Neuronal stem cell (in vitro differentiated cells): ENCODE results near the gene TRIM50.

ENCODE experiments used
- DNase-seq: peaks from one replicate; pipeline ENCODE4 v3.0.0-alpha.2; 2013; ENCODE audit warnings: low spot score
- H2AFZ ChIP-seq: one replicate; pipeline ENCODE4 v1.6.1; 2013; ENCODE audit warnings: mild to moderate bottlenecking, low read length, inconsistent platforms
- H2AK5ac ChIP-seq: 2 replicates; pipeline ENCODE4 v1.6.1; 2013; ENCODE audit warnings: low read depth, mild to moderate bottlenecking, inconsistent platforms, low read length, moderate library complexity, mixed read lengths
- H2BK120ac ChIP-seq: 2 replicates; pipeline ENCODE4 v1.6.1; 2013; ENCODE audit warnings: low read depth, mild to moderate bottlenecking, inconsistent platforms, low read length, moderate library complexity, mixed read lengths
- H2BK12ac ChIP-seq: one replicate; pipeline ENCODE4 v1.6.1; 2013; ENCODE audit warnings: low read length, inconsistent platforms
- H2BK15ac ChIP-seq: 2 replicates; pipeline ENCODE4 v1.6.1; 2013; ENCODE audit warnings: mild to moderate bottlenecking, low read length, inconsistent platforms, mixed read lengths
- H2BK5ac ChIP-seq: one replicate; pipeline ENCODE4 v1.6.1; 2013; ENCODE audit warnings: inconsistent platforms, mild to moderate bottlenecking, low read length, moderate library complexity
- H3K14ac ChIP-seq: one replicate; pipeline ENCODE4 v1.6.1; 2013; ENCODE audit warnings: low read length, inconsistent platforms
- H3K18ac ChIP-seq: 2 replicates; pipeline ENCODE4 v1.6.1; 2013; ENCODE audit warnings: low read length, inconsistent platforms
- H3K23ac ChIP-seq: 2 replicates; pipeline ENCODE4 v1.6.1; 2013; ENCODE audit warnings: low read depth, mild to moderate bottlenecking, mixed read lengths, low read length, inconsistent platforms; ENCODE audit not compliant: poor library complexity
- H3K27ac ChIP-seq: replicated peaks from 3 replicates; pipeline ENCODE4 v1.5.1; 2013; ENCODE audit warnings: low read length, inconsistent platforms
- H3K27me3 ChIP-seq, 3 experiments: 2 replicates each; pipeline ENCODE4 v1.6.1; 2013; ENCODE audit warnings: low read length in 3 of 3, mild to moderate bottlenecking in 2 of 3, inconsistent platforms in 1 of 3, low read depth in 1 of 3, mixed read lengths in 1 of 3, moderate library complexity in 1 of 3; ENCODE audit not compliant: control insufficient read depth in 3 of 3, insufficient read depth in 3 of 3
- H3K36me3 ChIP-seq, 2 donors: replicated peaks in 1 of 2; 2 replicates each; pipeline ENCODE4 v1.6.1; 2013; ENCODE audit warnings: low read length in 2 of 2; ENCODE audit not compliant: control insufficient read depth in 2 of 2, insufficient read depth in 2 of 2
- H3K4ac ChIP-seq: 2 replicates; pipeline ENCODE4 v1.6.1; 2013; ENCODE audit warnings: inconsistent platforms, mild to moderate bottlenecking, low read length, moderate library complexity
- H3K4me1 ChIP-seq, 2 donors: 1 replicate in 1 of 2; 2 replicates in 1 of 2; pipeline ENCODE4 v1.6.1; 2013; ENCODE audit warnings: low read length in 2 of 2, low read depth in 1 of 2; ENCODE audit not compliant: control insufficient read depth in 2 of 2, insufficient read depth in 1 of 2
- H3K4me2 ChIP-seq: one replicate; pipeline ENCODE4 v1.6.1; 2013; ENCODE audit warnings: mild to moderate bottlenecking, low read length, inconsistent platforms; ENCODE audit not compliant: insufficient read depth, poor library complexity, severe bottlenecking
- H3K4me3 ChIP-seq, 2 donors: 2 replicates each; pipeline ENCODE4 v1.5.1; 2013; ENCODE audit warnings: low read length in 2 of 2, mild to moderate bottlenecking in 2 of 2, inconsistent platforms in 1 of 2, moderate library complexity in 1 of 2
- H3K79me1 ChIP-seq: one replicate; pipeline ENCODE4 v1.6.1; 2013; ENCODE audit warnings: low read depth, mild to moderate bottlenecking, inconsistent platforms, low read length, moderate library complexity
- H3K9ac ChIP-seq: one replicate; pipeline ENCODE4 v1.6.1; 2013; ENCODE audit warnings: mild to moderate bottlenecking, low read depth, low read length, inconsistent platforms; ENCODE audit not compliant: poor library complexity
- H3K9me3 ChIP-seq, 2 donors: replicated peaks in 1 of 2; 2 replicates each; pipeline versions ENCODE3 to v1.6.1; 2013; ENCODE audit warnings: low read length in 2 of 2, mild to moderate bottlenecking in 2 of 2, inconsistent platforms in 1 of 2, low read depth in 1 of 2, mixed read lengths in 1 of 2, moderate library complexity in 1 of 2; ENCODE audit not compliant: control insufficient read depth in 2 of 2, insufficient read depth in 1 of 2
- H4K8ac ChIP-seq: one replicate; pipeline ENCODE4 v1.6.1; 2013; ENCODE audit warnings: low read depth, mild to moderate bottlenecking, inconsistent platforms, low read length, moderate library complexity
- H4K91ac ChIP-seq: one replicate; pipeline ENCODE4 v1.6.1; 2013; ENCODE audit warnings: low read length, low read depth, mild to moderate bottlenecking, inconsistent platforms; ENCODE audit not compliant: poor library complexity
- WGBS, 2 donors: extraction: QIAGEN DNeasy Blood & Tissue Kit; methylation state at CpG; one replicate each; pipeline ENCODE4 v1.1.7; 2013; ENCODE audit warnings: missing lambda C conversion rate in 2 of 2, mixed read lengths in 1 of 2; ENCODE audit not compliant: insufficient read length in 2 of 2, insufficient replicate concordance in 1 of 2; ENCODE audit errors: extremely low coverage in 2 of 2; 5-methylcytosine and 5-hydroxymethylcytosine counted together

TRIM50 gene

DNA sequence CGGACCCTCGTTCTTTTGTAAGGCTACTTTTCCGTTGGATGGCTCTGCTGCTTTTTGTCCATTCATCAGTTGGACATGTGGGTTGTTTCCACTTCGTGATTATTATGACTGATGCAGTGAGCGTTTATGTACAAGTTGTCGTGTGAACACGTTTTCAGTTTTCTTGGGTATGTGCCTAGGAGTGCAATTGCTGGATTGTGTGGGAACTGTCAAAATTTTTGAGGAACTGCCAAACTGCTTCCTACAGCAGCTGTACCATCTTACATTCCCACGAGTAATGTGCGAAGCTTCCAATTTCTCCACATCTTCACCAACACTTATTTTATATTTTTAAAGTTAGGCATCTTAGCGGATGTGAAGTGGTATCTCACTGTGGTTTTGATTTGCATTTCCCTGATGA is 10.4 kb upstream of the TRIM50 start:
- Histone ChIP-seq H2BK5ac (no peak overlapping the region), H2AFZ (no peak overlapping the region), H4K8ac (no peak overlapping the region), H3K27me3 (peaks cover 0 to 14% (median 0%) of the 10 kb centered on the region in 3 experiments), H2BK15ac (no peak overlapping the region), H3K4me2 (no peak overlapping the region), H3K14ac (no peak overlapping the region), H3K23ac (no peak overlapping the region), H3K27ac (no peak overlapping the region), H3K9me3 (no peaks in the 10 kb centered on the region), H3K18ac (no peak overlapping the region), H3K9ac (no peak overlapping the region), H4K91ac (no peak overlapping the region), H3K4ac (no peak overlapping the region), H2BK120ac (no peak overlapping the region), H3K79me1 (no peaks in the 10 kb centered on the region), H3K36me3 (no peaks in the 10 kb centered on the region), H3K4me3 (no peak overlapping the region), H2AK5ac (no peak overlapping the region), H2BK12ac (no peak overlapping the region), H3K4me1 (peaks cover 5 to 8% of the 10 kb centered on the region in 2 donors)
- DNase-seq = no peak
- WGBS, 2 donors = no CpG with 5 or more reads among the region's 10 CpGs

DNA sequence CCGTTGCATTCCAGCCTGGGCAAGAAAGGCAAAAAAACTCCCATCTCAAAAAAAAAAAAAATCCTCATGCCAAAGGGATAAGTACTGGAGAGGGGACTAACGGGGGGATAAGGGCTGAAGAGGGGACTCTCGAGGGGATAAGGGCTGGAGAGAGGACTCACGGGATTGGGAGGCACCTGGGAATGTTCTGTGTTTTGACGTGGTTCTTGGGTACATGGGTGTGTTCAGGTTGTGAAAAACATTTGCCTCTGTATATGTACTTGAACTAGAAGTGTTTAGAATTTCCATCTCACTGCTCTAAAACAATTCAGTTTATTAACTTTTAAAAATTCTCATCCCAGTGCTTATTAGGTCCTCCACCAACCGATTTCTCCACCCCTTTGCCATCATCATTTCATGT is 4.6 kb upstream of the TRIM50 start:
- no peak overlapping the region for H2BK15ac ChIP-seq
- H2AFZ ChIP-seq = no peak overlapping the region
- no CpG with 5 or more reads among the region's 6 CpGs for WGBS, 2 donors
- DNase-seq = no peak
- H3K4me2 ChIP-seq = no peak overlapping the region
- H2BK5ac ChIP-seq = no peak overlapping the region
- H3K23ac ChIP-seq = no peak overlapping the region
- no peak overlapping the region for H3K9ac ChIP-seq
- H3K18ac ChIP-seq = no peak overlapping the region
- H4K91ac ChIP-seq = no peak overlapping the region
- no peaks in the 10 kb centered on the region for H3K36me3 ChIP-seq
- no peaks in the 10 kb centered on the region for H3K9me3 ChIP-seq
- H3K79me1 ChIP-seq = no peaks in the 10 kb centered on the region
- H2BK120ac ChIP-seq = no peak overlapping the region
- H3K14ac ChIP-seq = no peak overlapping the region
- H2BK12ac ChIP-seq = no peak overlapping the region
- no peak overlapping the region for H3K4me3 ChIP-seq
- no peak overlapping the region for H2AK5ac ChIP-seq
- no peak overlapping the region for H4K8ac ChIP-seq
- no peak overlapping the region for H3K4ac ChIP-seq
- H3K27ac ChIP-seq = no peak overlapping the region
- peaks cover 0 to 14% (median 0%) of the 10 kb centered on the region in 3 experiments for H3K27me3 ChIP-seq
- peaks cover 0 to 6% of the 10 kb centered on the region in 2 donors for H3K4me1 ChIP-seq

DNA sequence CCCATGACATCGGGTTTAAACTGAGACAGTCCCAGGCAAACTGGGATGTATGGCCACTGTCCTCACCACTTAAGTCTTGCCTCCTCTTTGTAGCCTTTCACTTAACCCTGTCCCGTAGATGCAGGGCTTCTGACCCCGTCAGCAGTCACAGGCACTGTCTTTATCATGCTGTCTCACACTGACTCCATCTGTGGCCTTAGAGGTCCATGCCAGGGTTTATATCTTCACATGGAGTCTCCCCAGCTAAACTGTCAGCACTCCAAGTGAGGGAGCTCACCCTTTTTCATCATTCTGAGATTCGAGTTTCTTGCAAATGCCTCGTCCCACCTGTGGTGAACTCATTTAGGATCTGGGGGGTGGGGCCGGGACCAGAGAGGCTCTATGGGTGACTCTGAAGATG is 2.9 kb upstream of the TRIM50 start:
- peaks cover 0 to 10% (median 0%) of the 10 kb centered on the region in 3 experiments for H3K27me3 ChIP-seq
- no peaks in the 10 kb centered on the region for H3K36me3 ChIP-seq
- no peak overlapping the region for H3K14ac ChIP-seq
- H3K4me2 ChIP-seq = no peak overlapping the region
- no peak for DNase-seq
- H3K4me3 ChIP-seq = no peak overlapping the region
- no peak overlapping the region for H4K8ac ChIP-seq
- no peak overlapping the region for H3K9ac ChIP-seq
- peaks cover 0 to 6% of the 10 kb centered on the region in 2 donors for H3K4me1 ChIP-seq
- H2BK5ac ChIP-seq = no peak overlapping the region
- H3K27ac ChIP-seq = no peak overlapping the region
- no peak overlapping the region for H2BK12ac ChIP-seq
- no peaks in the 10 kb centered on the region for H3K79me1 ChIP-seq
- no peak overlapping the region for H2BK15ac ChIP-seq
- peak overlapping the region; percentile 80 for H2AFZ ChIP-seq
- no peak overlapping the region for H2AK5ac ChIP-seq
- H3K4ac ChIP-seq = no peak overlapping the region
- no peaks in the 10 kb centered on the region for H3K9me3 ChIP-seq
- no peak overlapping the region for H3K18ac ChIP-seq
- H3K23ac ChIP-seq = no peak overlapping the region
- WGBS, 2 donors = no CpG with 5 or more reads among the region's 6 CpGs
- H4K91ac ChIP-seq = no peak overlapping the region
- no peak overlapping the region for H2BK120ac ChIP-seq

DNA sequence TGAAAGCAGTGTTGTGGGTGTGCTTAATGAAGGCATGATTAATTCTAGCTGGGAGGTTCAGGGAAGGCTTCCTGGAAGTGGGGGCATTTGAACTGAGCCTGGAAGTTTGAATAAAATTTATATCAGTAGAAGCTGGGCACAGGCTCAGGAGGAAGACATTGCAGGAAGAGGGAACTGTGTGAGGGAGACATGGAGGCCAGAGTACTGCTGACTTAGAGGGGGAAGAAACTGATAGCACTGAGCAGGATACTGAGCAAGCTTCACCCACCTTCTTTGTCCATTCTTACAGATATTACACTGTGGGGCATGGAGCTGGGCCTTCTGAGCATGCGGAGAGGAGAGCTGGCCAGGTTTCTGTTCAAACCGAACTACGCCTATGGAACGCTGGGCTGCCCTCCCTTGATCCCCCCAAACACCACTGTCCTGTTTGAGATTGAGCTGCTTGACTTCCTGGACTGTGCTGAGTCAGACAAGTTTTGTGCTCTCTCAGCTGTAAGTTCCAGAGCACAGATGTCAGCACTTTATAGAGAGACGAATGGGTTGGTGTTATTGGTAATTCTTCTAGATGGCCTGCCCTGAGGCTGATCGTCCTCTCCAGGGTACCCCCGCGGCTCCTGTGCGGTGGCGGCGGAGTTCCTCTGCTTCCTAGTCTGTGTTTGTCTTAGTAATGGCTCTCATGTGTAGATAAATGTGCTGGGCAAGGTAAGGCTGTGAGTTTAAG is 2.1 kb upstream of the TRIM50 start:
- no peak overlapping the region for H3K14ac ChIP-seq
- H3K36me3 ChIP-seq = no peaks in the 10 kb centered on the region
- H3K4ac ChIP-seq = no peak overlapping the region
- H2BK12ac ChIP-seq = no peak overlapping the region
- H3K27ac ChIP-seq = no peak overlapping the region
- no peaks in the 10 kb centered on the region for H3K9me3 ChIP-seq
- H4K8ac ChIP-seq = no peak overlapping the region
- H2AK5ac ChIP-seq = no peak overlapping the region
- H3K9ac ChIP-seq = no peak overlapping the region
- WGBS, 2 donors = no CpG with 5 or more reads among the region's 11 CpGs
- H2BK120ac ChIP-seq = no peak overlapping the region
- H3K27me3 ChIP-seq = peaks cover 0 to 3% (median 0%) of the 10 kb centered on the region in 3 experiments
- H3K18ac ChIP-seq = peak overlapping the region; percentile 45
- no peaks in the 10 kb centered on the region for H3K79me1 ChIP-seq
- H3K4me3 ChIP-seq = no peak overlapping the region
- no peak overlapping the region for H3K23ac ChIP-seq
- H4K91ac ChIP-seq = no peak overlapping the region
- no peak for DNase-seq
- H3K4me2 ChIP-seq = no peak overlapping the region
- peak overlapping the region; percentile 80 for H2AFZ ChIP-seq
- H2BK5ac ChIP-seq = no peak overlapping the region
- peaks cover 0 to 6% of the 10 kb centered on the region in 2 donors for H3K4me1 ChIP-seq
- H2BK15ac ChIP-seq = no peak overlapping the region
